K562 (cell line): ENCODE data around the gene WSCD2.

Experiments used
- CTCF ChIP-seq, 3 experiments: IDR thresholded peaks in 2 of 3; conservative IDR thresholded peaks in 1 of 3; 2 replicates each; pipeline ENCODE4 v1.5.1; 2011 to 2012; ENCODE audit warnings: low read length in 3 of 3, mild to moderate bottlenecking in 3 of 3, control low read depth in 2 of 3, improper control_type of control experiment in 1 of 3, inconsistent platforms in 1 of 3, low read depth in 1 of 3, mixed read lengths in 1 of 3, moderate library complexity in 1 of 3; ENCODE audit not compliant: insufficient read depth in 2 of 3
- EZH2 ChIP-seq: IDR thresholded peaks from 2 replicates; pipeline ENCODE4 v1.6.1; 2012; ENCODE audit warnings: low read depth, mild to moderate bottlenecking, inconsistent platforms, low read length, borderline replicate concordance
- FOXP1 ChIP-seq: sonication (generic); formaldehyde crosslinking; IDR thresholded peaks from 2 replicates; pipeline ENCODE4 v1.8.0; 2022; ENCODE audit warnings: mild to moderate bottlenecking, missing genetic modification reagents
- GATAD2A ChIP-seq: fragments of 450-650 bp; IDR thresholded peaks from 2 replicates; pipeline ENCODE4 v1.6.1; 2017
- HIVEP1 ChIP-seq: fragments of 250-450 bp; sonication (Bioruptor Pico); IDR thresholded peaks from 2 replicates; pipeline ENCODE4 v1.4.0; 2020; ENCODE audit warnings: mild to moderate bottlenecking
- NCOA4 ChIP-seq: fragments of 450-650 bp; IDR thresholded peaks from 2 replicates; pipeline ENCODE4 v1.6.1; 2018; ENCODE audit warnings: mild to moderate bottlenecking; ENCODE audit not compliant: partially characterized antibody
- POLR2AphosphoS5 ChIP-seq: IDR thresholded peaks from 2 replicates; pipeline ENCODE4 v1.6.1; 2011; ENCODE audit warnings: mild to moderate bottlenecking, low read depth, low read length, moderate library complexity; ENCODE audit not compliant: control insufficient read depth, insufficient read depth
- RFX5 ChIP-seq: IDR thresholded peaks from 2 replicates; pipeline ENCODE4 v1.6.1; 2011; ENCODE audit warnings: low read depth, mild to moderate bottlenecking, improper control_type of control experiment, low read length
- SIX5 ChIP-seq, 2 experiments: IDR thresholded peaks; 2 replicates each; pipeline ENCODE4 v1.6.1; 2011; ENCODE audit warnings: low read length in 2 of 2, borderline replicate concordance in 1 of 2, low read depth in 1 of 2, mild to moderate bottlenecking in 1 of 2, moderate library complexity in 1 of 2; ENCODE audit not compliant: insufficient read depth in 1 of 2
- SREBF2 ChIP-seq: sonication (generic); formaldehyde crosslinking; IDR thresholded peaks from 2 replicates; pipeline ENCODE4 v1.4.0; 2020; ENCODE audit warnings: mild to moderate bottlenecking, missing genetic modification reagents
- TFAP4 ChIP-seq: sonication (generic); formaldehyde crosslinking; IDR thresholded peaks from 2 replicates; pipeline ENCODE4 v1.8.0; 2022; ENCODE audit warnings: missing genetic modification reagents, mild to moderate bottlenecking, moderate library complexity, borderline replicate concordance
- USF2 ChIP-seq: sonication (generic); formaldehyde crosslinking; IDR thresholded peaks from 2 replicates; pipeline ENCODE4 v1.5.0; 2020; ENCODE audit warnings: missing genetic modification reagents
- ZNF507 ChIP-seq: conservative IDR thresholded peaks from 2 replicates; pipeline ENCODE4 v1.6.1; 2017; ENCODE audit warnings: missing genetic modification characterization, missing compliant biosample characterization

GRCh38 chr12:108266131-108266530 is 137.0 kb downstream of the WSCD2 start:
- TF ChIP-seq GATAD2A (no peak), POLR2AphosphoS5 (no peak), NCOA4 (no peak), RFX5 (no peak), CTCF (IDR thresholded peaks at IDR 0.05 in 2 of 3, conservative IDR thresholded peaks at IDR 0.05 in 1 of 3; ENCODE audit: insufficient read depth in 2 of 3, low read depth in 1 of 3, low read length in 3 of 3) (no peak), HIVEP1 (CRISPR knock-in tag) (no peak), SREBF2 (no peak), ZNF507 (tag) (no peak), EZH2 (no peak), USF2 (CRISPR knock-in tag) (no peak), SIX5 (IDR thresholded peaks at IDR 0.05; ENCODE audit: borderline replicate concordance in 1 of 2, insufficient read depth in 1 of 2, low read depth in 1 of 2, low read length in 2 of 2) (no peak), FOXP1 (no peak), TFAP4 (CRISPR knock-in tag) (no peak)
